ENCODE results near the gene THSD1.

DNA sequence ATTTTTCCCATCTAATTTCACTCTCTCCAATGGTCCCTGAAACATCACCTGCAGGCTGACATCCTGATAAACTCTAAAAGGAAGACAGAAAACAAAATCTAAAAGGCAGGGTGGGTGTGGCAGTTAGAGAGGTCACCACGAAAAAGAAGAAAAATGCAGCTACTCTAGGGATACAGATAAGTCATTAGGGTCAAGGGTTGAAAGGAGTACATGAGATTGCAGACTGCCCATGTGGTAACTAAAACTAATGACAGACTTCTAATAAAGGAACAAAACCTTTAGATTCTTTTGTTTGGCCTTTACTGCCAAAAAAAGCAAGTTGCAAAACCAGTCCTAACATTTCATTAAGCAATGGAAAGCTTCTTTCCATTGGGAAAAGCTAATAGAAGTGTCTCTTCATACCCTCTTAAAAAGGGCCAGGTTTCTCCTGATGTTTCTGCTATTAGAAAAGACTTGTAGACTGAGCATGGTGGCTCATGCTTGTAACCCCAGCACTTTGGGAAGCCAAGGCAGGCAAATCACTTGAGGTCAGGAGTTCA lies 31.0 kb downstream of the THSD1 start:
- TF ChIP-seq, protein P1, sequence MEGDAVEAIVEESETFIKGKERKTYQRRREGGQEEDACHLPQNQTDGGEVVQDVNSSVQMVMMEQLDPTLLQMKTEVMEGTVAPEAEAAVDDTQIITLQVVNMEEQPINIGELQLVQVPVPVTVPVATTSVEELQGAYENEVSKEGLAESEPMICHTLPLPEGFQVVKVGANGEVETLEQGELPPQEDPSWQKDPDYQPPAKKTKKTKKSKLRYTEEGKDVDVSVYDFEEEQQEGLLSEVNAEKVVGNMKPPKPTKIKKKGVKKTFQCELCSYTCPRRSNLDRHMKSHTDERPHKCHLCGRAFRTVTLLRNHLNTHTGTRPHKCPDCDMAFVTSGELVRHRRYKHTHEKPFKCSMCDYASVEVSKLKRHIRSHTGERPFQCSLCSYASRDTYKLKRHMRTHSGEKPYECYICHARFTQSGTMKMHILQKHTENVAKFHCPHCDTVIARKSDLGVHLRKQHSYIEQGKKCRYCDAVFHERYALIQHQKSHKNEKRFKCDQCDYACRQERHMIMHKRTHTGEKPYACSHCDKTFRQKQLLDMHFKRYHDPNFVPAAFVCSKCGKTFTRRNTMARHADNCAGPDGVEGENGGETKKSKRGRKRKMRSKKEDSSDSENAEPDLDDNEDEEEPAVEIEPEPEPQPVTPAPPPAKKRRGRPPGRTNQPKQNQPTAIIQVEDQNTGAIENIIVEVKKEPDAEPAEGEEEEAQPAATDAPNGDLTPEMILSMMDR (optimal IDR thresholded peaks at IDR 0.05 in 1 of 3, IDR thresholded peaks at IDR 0.05 in 1 of 3, conservative IDR thresholded peaks at IDR 0.05 in 1 of 3; ENCODE audit: extremely low read depth in 1 of 3, insufficient read depth in 2 of 3, low read length in 3 of 3), result no peak
- TF ChIP-seq EZH2 (IDR thresholded peaks at IDR 0.05; ENCODE audit: low read length), result no peak
